ENCODE results near the gene ZFAND6.
"Not testable (repeated sequence)": the region's sequence is repeated elsewhere in the genome, so short reads cannot be mapped to it uniquely, and the experiment has no call there.

- not testable (repeated sequence) for TF ChIP-seq CTCF, POLR2A (IDR thresholded peaks at IDR 0.05)
Measured at GRCh38 chr15:80016506-80016905, 43.0 kb upstream of the ZFAND6 start.

All from esophagus squamous epithelium (tissue), 4 donors.